Temporal lobe (tissue), 2 donors: Measurements from ENCODE around the gene PTCH2. TPM values are rescaled to one million over a fixed set of nuclear protein-coding genes. Genes with fewer than 3 reads are reported as not detected.

ENCODE experiments used
- small RNA-seq: library from RNA; depleted of rRNA; stranded (forward); fragments of <200 nt; gene quantifications from one replicate; pipeline ENCODE3, GENCODE V24; 2014; ENCODE audit warnings: low replicate concordance
- total RNA-seq: library from RNA; depleted of rRNA; stranded (reverse); fragments of >200 nt; gene quantifications from one replicate; pipeline ENCODE4 v1.2.3, GENCODE V29; 2014

Gene PTCH2
- total RNA-seq, 1 donor from 2014 or later, result 1.7 TPM

Small RNA genes within 50 kb of the gene (small RNA-seq; reads per million reads assigned to genes)
- gene AL136380.1 (not detected), gene SNORD38A (101 reads per million, percentile 97 among the genes with 10 or more reads in this experiment), gene SNORD38B (not detected), gene SNORD46 (3,902 reads per million, percentile 100 among the genes with 10 or more reads in this experiment), gene SNORD55 (not detected)

Other genes with a start within 250 kb of the PTCH2 start
- 2.0 TPM for gene TMEM53, start 168.8 kb downstream of the PTCH2 start, total RNA-seq
- 3.2 TPM for gene ARMH1, start 168.5 kb downstream of the PTCH2 start, total RNA-seq
- gene RNU5D-1, start 112.1 kb downstream of the PTCH2 start, total RNA-seq, result not detected
- 2.2 TPM for gene KIF2C, start 103.4 kb downstream of the PTCH2 start, total RNA-seq
- gene RPS8, start 67.7 kb downstream of the PTCH2 start, total RNA-seq, result 1,009 TPM
- gene BEST4, start 55.1 kb downstream of the PTCH2 start, total RNA-seq, result 0.49 TPM
- gene PLK3, start 42.9 kb downstream of the PTCH2 start, total RNA-seq, result 9.1 TPM
- not detected for gene DYNLT4, start 35.9 kb downstream of the PTCH2 start, total RNA-seq
- 2.2 TPM for gene BTBD19, start 34.7 kb downstream of the PTCH2 start, total RNA-seq
- gene EIF2B3, start 143.3 kb upstream of the PTCH2 start, total RNA-seq, result 29.3 TPM
- 16.7 TPM for gene HECTD3, start 168.1 kb upstream of the PTCH2 start, total RNA-seq
- gene UROD, start 169.0 kb upstream of the PTCH2 start, total RNA-seq, result 43.8 TPM